Measurements from ENCODE around the gene ATXN7L1.

ATXN7L1 gene

DNA sequence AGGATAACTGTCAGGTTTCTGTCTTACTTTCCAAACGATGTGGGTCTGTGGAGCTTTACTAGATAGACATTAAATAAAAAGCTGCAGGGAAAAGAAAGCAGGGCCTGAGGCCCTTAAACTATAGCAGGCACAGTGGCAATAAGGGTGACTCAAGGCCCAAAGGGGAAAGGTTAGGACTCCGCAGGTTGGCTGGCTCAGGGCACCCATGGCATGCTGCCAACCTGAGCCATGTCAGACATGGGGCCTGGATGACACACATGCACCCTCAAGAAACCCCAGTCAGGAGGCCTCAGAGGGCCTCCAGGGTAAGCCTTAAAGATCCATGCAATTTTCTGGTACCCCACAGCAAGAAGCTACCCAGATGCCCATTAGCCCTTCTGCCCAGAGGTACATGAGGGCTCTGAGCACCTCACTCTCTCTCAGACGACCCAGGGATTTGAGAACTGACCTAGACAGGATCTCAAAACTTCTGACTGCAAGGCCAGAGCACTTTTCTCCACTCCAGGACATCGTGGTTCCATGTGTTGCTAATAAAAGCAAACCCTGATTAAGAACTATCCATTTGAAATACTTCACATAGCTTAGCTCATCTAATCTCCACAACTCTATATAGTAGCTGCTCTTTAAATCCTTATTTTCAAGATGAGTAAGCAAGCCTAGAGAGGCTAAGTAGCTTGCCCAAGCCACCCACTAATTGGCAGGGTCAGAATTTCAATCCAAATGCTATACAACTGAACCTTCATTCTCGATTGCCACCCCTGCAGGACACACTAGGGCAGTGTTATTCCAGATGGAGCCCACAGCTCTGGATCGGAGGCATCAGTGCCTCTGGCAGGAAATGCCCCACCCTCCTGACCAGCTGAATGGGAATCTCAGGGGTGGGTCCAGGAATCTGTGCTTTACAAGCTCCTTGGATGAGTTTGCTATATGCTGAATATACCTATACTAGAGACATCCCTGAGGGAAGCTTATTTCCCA lies 162.6 kb downstream of the ATXN7L1 start:
- no peak for TF ChIP-seq ZNF292 (tag by site-specific recombination; IDR thresholded peaks at IDR 0.05; ENCODE audit: borderline replicate concordance, low read depth)
- no peak for TF ChIP-seq ZNF530 (tag by site-specific recombination; IDR thresholded peaks at IDR 0.05; ENCODE audit: low read depth)
- TF ChIP-seq ZIC2 (tag by site-specific recombination; IDR thresholded peaks at IDR 0.05) = no peak
- TF ChIP-seq ZNF510 (tag by site-specific recombination; IDR thresholded peaks at IDR 0.05; ENCODE audit: insufficient replicate concordance) = no peak
- TF ChIP-seq ZNF555 (tag by site-specific recombination; conservative IDR thresholded peaks at IDR 0.05) = no peak
- no peak for TF ChIP-seq ZNF2 (tag by site-specific recombination; IDR thresholded peaks at IDR 0.05)
- no peak for TF ChIP-seq ZNF426 (tag by site-specific recombination; IDR thresholded peaks at IDR 0.05)
- TF ChIP-seq ZNF624 (tag by site-specific recombination; IDR thresholded peaks at IDR 0.05) = no peak
- TF ChIP-seq FEZF1 (tag by site-specific recombination; IDR thresholded peaks at IDR 0.05) = no peak
- no peak for TF ChIP-seq GLI4 (tag by site-specific recombination; IDR thresholded peaks at IDR 0.05)
- no peak for TF ChIP-seq ZNF221 (tag by site-specific recombination; IDR thresholded peaks at IDR 0.05; ENCODE audit: borderline replicate concordance)
- no peak for TF ChIP-seq ZNF335 (tag by site-specific recombination; conservative IDR thresholded peaks at IDR 0.05)
- no peak for TF ChIP-seq GFI1B (tag by site-specific recombination; IDR thresholded peaks at IDR 0.05)
- no peak for TF ChIP-seq ZNF596 (tag by site-specific recombination; IDR thresholded peaks at IDR 0.05)
- no peak for TF ChIP-seq YY2 (tag by site-specific recombination; IDR thresholded peaks at IDR 0.05)
- no peak for TF ChIP-seq ZBTB48 (tag by site-specific recombination; IDR thresholded peaks at IDR 0.05)
- Histone ChIP-seq H3K4me1 (ENCODE audit: control insufficient read depth, insufficient read depth, low read length) (no peaks in the 10 kb centered on the region), H3K27ac (ENCODE audit: extremely low read depth, low read depth, low read length) (no peak overlapping the region), H3K9me3 (ENCODE audit: control insufficient read depth, insufficient read depth, low read depth, low read length) (no peaks in the 10 kb centered on the region), H3K36me3 (ENCODE audit: control insufficient read depth in 2 of 2, insufficient read depth in 1 of 2, low read length in 2 of 2) (no peaks in the 10 kb centered on the region), H3K4me3 (ENCODE audit: low read depth, low read length) (no peak overlapping the region)
- ChIA-PET CTCF (interaction anchor here (0.6 to 1.4 kb wide), 3 partner anchors 56 to 330 kb away, joined by 3 to 6 read pairs (median 5); no protein-coding TSS in a partner anchor), POLR2A (interaction anchor here (1.2 kb wide), 1 partner anchor 21 kb away, joined by 3 read pairs; no protein-coding TSS in a partner anchor)

DNA sequence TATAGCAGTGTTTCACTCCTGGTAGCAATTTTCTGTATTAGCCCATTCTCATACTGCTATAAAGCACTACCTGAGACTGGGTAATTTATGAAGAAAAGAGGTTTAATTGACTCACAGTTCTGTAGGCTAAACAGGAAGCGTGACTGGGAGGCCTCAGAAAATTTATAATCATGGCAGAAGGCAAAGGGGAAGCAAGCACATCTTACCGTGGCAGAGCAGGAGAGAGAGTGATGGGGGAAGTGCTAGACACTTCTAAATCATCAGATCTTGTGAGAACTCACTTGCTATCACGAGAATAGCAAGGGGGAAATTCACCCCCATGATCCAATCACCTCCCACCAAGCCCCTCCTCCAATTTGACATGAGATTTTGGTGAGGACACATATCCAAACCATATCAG lies 163.5 kb downstream of the ATXN7L1 start:
- CTCF ChIA-PET = no interaction called here
- Histone ChIP-seq H3K4me1 (ENCODE audit: control insufficient read depth, insufficient read depth, low read length) (no peaks in the 10 kb centered on the region), H3K36me3 (ENCODE audit: control insufficient read depth in 2 of 2, insufficient read depth in 1 of 2, low read length in 2 of 2) (no peaks in the 10 kb centered on the region), H3K9me3 (ENCODE audit: control insufficient read depth, insufficient read depth, low read depth, low read length) (no peaks in the 10 kb centered on the region), H3K27ac (ENCODE audit: extremely low read depth, low read depth, low read length) (no peak overlapping the region), H3K4me3 (ENCODE audit: low read depth, low read length) (no peak overlapping the region)
- TF ChIP-seq MZF1 (tag by site-specific recombination; IDR thresholded peaks at IDR 0.05; ENCODE audit: borderline replicate concordance) = no peak
- TF ChIP-seq SETDB1 (IDR thresholded peaks at IDR 0.05; ENCODE audit: insufficient read length, low read length) = no peak
- TF ChIP-seq ZNF157 (tag by site-specific recombination; IDR thresholded peaks at IDR 0.05) = no peak
- no peak for TF ChIP-seq GLIS2 (tag by site-specific recombination; IDR thresholded peaks at IDR 0.05)
- TF ChIP-seq ZNF704 (tag by site-specific recombination; IDR thresholded peaks at IDR 0.05) = no peak
- no peak for TF ChIP-seq ZNF391 (tag by site-specific recombination; IDR thresholded peaks at IDR 0.05; ENCODE audit: borderline replicate concordance, low read depth)
- TF ChIP-seq ZNF146 (tag by site-specific recombination; IDR thresholded peaks at IDR 0.05) = no peak
- TF ChIP-seq ZNF747 (tag by site-specific recombination; IDR thresholded peaks at IDR 0.05) = no peak
- TF ChIP-seq, protein P1, sequence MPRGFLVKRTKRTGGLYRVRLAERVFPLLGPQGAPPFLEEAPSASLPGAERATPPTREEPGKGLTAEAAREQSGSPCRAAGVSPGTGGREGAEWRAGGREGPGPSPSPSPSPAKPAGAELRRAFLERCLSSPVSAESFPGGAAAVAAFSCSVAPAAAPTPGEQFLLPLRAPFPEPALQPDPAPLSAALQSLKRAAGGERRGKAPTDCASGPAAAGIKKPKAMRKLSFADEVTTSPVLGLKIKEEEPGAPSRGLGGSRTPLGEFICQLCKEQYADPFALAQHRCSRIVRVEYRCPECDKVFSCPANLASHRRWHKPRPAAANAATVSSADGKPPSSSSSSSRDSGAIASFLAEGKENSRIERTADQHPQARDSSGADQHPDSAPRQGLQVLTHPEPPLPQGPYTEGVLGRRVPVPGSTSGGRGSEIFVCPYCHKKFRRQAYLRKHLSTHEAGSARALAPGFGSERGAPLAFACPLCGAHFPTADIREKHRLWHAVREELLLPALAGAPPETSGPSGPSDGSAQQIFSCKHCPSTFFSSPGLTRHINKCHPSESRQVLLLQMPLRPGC (tag by site-specific recombination; IDR thresholded peaks at IDR 0.05) = no peak
- no peak for TF ChIP-seq ZNF843 (tag by site-specific recombination; IDR thresholded peaks at IDR 0.05)
- no peak for TF ChIP-seq ZNF266 (tag by site-specific recombination; IDR thresholded peaks at IDR 0.05; ENCODE audit: low read depth)
- TF ChIP-seq HIC1 (tag by site-specific recombination; IDR thresholded peaks at IDR 0.05) = no peak
- TF ChIP-seq ZNF624 (tag by site-specific recombination; IDR thresholded peaks at IDR 0.05) = no peak
- TF ChIP-seq KLF1 (tag by site-specific recombination; IDR thresholded peaks at IDR 0.05) = no peak
- TF ChIP-seq ZNF677 (tag by site-specific recombination; IDR thresholded peaks at IDR 0.05) = no peak
- no peak for TF ChIP-seq ZNF274 (IDR thresholded peaks at IDR 0.05; ENCODE audit: low read length)
- TF ChIP-seq ZNF274 (tag by site-specific recombination; IDR thresholded peaks at IDR 0.05; ENCODE audit: borderline replicate concordance) = no peak
- POLR2A ChIA-PET = no interaction called here

All from HEK293 (cell line).